NT2/D1 (cell line): ENCODE results near the gene OTUB2.

Source experiments
- DNase-seq: peaks from one replicate; pipeline ENCODE4 v3.0.0-alpha.2; 2011; ENCODE audit warnings: low read depth, low spot score
- H3K27me3 ChIP-seq: 2 replicates; pipeline ENCODE4 v1.6.0; 2011; ENCODE audit warnings: mild to moderate bottlenecking; ENCODE audit not compliant: insufficient read length, insufficient read depth
- H3K36me3 ChIP-seq: 2 replicates; pipeline ENCODE4 v1.6.1; 2011; ENCODE audit warnings: mild to moderate bottlenecking, low read length, mixed read lengths; ENCODE audit not compliant: insufficient read depth, insufficient read length
- H3K4me1 ChIP-seq: 2 replicates; pipeline ENCODE4 v1.5.1; 2011; ENCODE audit not compliant: insufficient read depth, insufficient read length
- H3K4me3 ChIP-seq: 2 replicates; pipeline ENCODE4 v1.5.1; 2011; ENCODE audit warnings: low read depth; ENCODE audit not compliant: insufficient read length
- H3K9ac ChIP-seq: 2 replicates; pipeline ENCODE4 v1.6.0; 2011; ENCODE audit warnings: low read depth; ENCODE audit not compliant: insufficient read length
- H3K9me3 ChIP-seq: 2 replicates; pipeline ENCODE4 v1.5.1; 2011; ENCODE audit warnings: mild to moderate bottlenecking, low read length; ENCODE audit not compliant: insufficient read depth
- SUZ12 ChIP-seq: IDR thresholded peaks from 2 replicates; pipeline ENCODE4 v1.6.1; 2011; ENCODE audit not compliant: insufficient read length, insufficient read depth; ENCODE audit errors: extremely low read depth
- YY1 ChIP-seq: IDR thresholded peaks from 2 replicates; pipeline ENCODE4 v1.6.1; 2011; ENCODE audit not compliant: insufficient read length, insufficient read depth
- ZNF274 ChIP-seq: IDR thresholded peaks from 2 replicates; pipeline ENCODE4 v1.6.1; 2011; ENCODE audit warnings: mild to moderate bottlenecking, low read depth, low read length

The OTUB2 gene

DNA sequence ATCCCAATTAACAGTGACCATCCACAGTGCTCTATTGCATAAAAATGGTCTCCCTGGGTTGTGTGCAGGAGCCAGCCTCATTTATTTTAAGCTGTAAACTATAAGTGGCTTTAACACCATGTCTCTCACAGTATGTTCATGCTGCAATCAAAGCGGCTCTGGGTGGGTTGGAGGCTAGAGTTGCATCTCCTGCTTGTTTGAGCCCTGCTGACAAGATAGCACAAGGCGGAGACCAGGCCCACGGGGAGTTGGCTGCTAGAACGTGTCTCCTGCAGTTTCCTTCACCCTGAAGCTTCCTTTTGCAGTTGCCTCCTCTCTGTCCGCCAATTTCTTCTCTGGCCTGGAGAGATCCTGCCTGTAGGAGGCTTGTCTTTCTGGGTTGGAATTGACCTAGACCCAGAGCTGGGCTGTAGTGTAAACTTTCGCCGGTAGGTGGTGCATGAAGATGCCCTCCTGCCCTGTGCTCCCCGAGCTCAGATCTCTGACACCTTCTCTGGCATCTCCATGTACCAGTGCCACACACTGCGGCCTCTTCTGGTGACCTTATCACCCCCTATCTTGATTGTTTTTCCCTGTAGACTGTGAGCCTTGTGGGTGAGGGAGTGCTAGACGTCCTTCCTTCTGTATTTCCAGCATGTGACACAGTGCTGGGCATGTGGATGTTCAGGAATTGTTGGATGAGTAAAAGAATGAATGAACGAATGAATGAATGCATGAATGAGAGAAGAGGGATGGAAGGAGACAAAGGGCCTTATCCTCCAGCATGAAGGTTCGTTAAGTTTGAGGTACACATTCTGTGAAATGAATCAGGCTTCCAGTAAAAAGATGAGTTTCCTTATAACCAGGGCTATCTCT, 10.4 kb downstream of the OTUB2 start:
- DNase-seq = peak; percentile 55
- peaks cover 12% of the 10 kb centered on the region for H3K9me3 ChIP-seq
- H3K4me3 ChIP-seq = no peak overlapping the region
- no peaks in the 10 kb centered on the region for H3K27me3 ChIP-seq
- H3K36me3 ChIP-seq = no peaks in the 10 kb centered on the region
- TF ChIP-seq ZNF274 = no peak
- TF ChIP-seq SUZ12 = no peak
- TF ChIP-seq YY1 = no peak
- H3K9ac ChIP-seq = no peak overlapping the region
- H3K4me1 ChIP-seq = peaks cover 5% of the 10 kb centered on the region

DNA sequence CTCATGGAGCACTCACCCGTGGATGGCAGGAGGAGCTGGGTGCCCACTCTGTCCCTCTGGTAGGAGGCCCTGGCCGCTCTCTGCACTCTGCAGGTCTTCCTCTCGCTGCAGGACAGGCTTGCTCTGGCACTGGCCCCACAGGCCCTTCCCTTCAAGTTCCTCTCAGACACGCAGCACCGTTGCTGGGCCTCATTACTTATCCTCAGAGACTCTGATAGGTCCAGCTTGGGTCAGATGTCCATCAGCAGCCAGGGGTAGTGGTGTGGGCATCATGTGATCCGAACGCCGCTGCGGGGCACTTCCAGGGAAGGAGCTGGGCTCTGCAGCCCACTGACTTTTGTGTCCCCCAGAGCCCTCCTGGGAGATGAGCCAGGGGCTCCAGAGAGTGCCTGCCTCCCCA, 11.8 kb downstream of the OTUB2 start:
- Histone ChIP-seq H3K9ac (no peak overlapping the region), H3K27me3 (no peaks in the 10 kb centered on the region), H3K4me1 (peaks cover 12% of the 10 kb centered on the region), H3K9me3 (peaks cover 12% of the 10 kb centered on the region), H3K36me3 (peaks cover 3% of the 10 kb centered on the region), H3K4me3 (no peak overlapping the region)
- TF ChIP-seq ZNF274 (no peak), YY1 (no peak), SUZ12 (no peak)
- no peak for DNase-seq

DNA sequence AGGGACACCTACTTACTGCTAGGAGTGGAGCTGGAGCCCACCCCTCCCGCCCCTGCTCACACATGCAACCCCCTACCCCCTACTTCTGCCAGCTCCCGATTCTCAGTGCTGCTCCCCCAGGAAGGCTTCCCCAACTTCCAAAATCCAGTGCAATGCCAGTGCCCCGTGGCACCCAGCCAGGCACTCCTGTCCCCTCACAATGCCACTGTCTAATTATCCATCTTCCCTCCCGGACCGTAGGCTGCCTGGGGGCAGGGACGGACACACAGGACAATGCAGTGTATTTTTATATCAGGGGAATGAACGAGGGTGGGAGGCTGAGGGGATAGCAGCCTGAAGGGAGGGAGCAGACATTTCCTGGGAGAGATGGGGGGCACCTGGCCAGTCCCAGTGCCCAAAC, 12.4 kb downstream of the OTUB2 start:
- H3K9ac ChIP-seq = no peak overlapping the region
- H3K4me3 ChIP-seq = no peak overlapping the region
- H3K27me3 ChIP-seq = no peaks in the 10 kb centered on the region
- TF ChIP-seq YY1 = no peak
- H3K36me3 ChIP-seq = peaks cover 9% of the 10 kb centered on the region
- H3K9me3 ChIP-seq = peaks cover 12% of the 10 kb centered on the region
- DNase-seq = no peak
- H3K4me1 ChIP-seq = peaks cover 12% of the 10 kb centered on the region

DNA sequence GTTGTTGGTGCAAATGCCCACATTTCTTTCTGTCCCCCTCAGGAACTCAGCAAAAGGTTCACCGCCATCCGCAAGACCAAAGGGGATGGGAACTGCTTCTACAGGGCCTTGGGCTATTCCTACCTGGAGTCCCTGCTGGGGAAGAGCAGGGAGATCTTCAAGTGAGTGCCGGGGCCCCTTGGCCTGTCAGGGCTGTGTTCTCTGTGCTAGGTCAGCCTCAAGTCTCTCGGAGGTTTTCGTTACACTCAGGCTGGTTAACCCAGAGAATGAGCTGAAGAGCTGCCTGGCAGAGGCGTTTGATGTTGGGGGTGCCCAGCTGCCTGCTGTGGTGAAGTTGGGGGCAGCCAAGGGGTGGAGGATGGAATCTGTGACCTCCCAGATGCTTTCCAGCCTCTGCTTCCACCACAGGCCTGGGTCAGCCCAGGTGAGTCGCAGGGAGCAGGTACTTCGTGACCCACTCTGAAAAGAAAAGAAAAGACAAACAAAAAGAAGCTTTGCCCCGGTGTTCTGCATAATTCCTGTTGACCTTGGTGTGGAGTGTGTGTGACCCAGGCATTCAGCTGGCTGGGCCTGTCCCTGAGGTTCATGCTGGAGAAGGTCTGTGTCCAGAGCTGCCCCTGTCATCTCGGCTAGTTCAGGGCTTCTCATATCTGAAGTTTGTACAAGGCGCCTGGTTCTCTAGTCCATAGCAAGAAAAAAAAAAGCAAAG, 12.9 kb downstream of the OTUB2 start:
- Histone ChIP-seq H3K4me1 (peaks cover 12% of the 10 kb centered on the region), H3K27me3 (no peaks in the 10 kb centered on the region), H3K9ac (peak overlapping the region; percentile 21), H3K36me3 (peaks cover 14% of the 10 kb centered on the region), H3K9me3 (peaks cover 10% of the 10 kb centered on the region), H3K4me3 (no peak overlapping the region)
- DNase-seq = no peak
- TF ChIP-seq YY1 = no peak
- TF ChIP-seq SUZ12 = no peak
- no peak for TF ChIP-seq ZNF274

DNA sequence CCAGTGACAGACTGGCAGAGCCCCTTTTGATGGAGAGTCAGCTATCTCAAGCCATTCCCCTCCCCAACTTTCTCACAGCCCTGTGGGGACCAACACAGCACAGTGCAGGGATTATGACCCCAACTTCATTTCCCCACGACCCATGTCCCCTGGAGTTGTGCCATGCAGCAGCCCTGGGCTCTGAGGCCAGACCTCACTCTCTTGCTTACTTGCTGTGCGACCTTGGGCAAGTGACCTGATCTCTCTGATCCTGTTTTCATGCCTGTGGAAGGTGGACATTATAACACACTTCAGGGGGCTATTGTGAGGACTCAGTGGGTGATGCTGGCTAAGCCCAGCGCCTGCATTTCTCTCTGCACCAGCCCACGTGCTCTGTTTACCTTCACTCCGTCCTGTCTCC, 14.1 kb downstream of the OTUB2 start:
- Histone ChIP-seq H3K36me3 (peaks cover 25% of the 10 kb centered on the region), H3K4me1 (peaks cover 12% of the 10 kb centered on the region), H3K27me3 (no peaks in the 10 kb centered on the region), H3K9me3 (no peaks in the 10 kb centered on the region), H3K9ac (no peak overlapping the region), H3K4me3 (no peak overlapping the region)
- TF ChIP-seq YY1 = no peak
- no peak for TF ChIP-seq ZNF274
- no peak for TF ChIP-seq SUZ12
- DNase-seq = no peak

DNA sequence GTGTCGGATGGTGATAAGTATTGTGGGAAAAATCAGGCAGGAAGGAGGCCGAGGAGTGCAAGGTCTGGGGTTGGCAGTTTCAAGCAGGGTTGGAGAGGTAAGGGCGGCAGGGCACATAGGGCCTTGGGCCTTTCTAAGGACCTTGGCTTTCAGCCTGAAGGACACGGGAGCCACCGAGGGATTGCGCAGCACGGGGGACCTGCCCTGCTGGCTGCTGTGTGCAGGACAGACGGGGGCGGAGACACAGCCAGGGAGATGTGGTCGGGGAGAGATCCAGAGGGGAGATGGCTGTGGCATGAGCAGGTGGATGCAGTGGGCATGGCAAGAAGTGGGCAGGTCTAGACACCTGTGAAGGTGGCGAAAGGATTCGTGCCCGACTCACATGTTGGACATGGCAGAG, 14.7 kb downstream of the OTUB2 start:
- TF ChIP-seq SUZ12 = no peak
- TF ChIP-seq ZNF274 = no peak
- TF ChIP-seq YY1 = no peak
- Histone ChIP-seq H3K4me3 (no peak overlapping the region), H3K36me3 (peaks cover 30% of the 10 kb centered on the region), H3K4me1 (peaks cover 12% of the 10 kb centered on the region), H3K9me3 (no peaks in the 10 kb centered on the region), H3K9ac (no peak overlapping the region), H3K27me3 (no peaks in the 10 kb centered on the region)
- no peak for DNase-seq

DNA sequence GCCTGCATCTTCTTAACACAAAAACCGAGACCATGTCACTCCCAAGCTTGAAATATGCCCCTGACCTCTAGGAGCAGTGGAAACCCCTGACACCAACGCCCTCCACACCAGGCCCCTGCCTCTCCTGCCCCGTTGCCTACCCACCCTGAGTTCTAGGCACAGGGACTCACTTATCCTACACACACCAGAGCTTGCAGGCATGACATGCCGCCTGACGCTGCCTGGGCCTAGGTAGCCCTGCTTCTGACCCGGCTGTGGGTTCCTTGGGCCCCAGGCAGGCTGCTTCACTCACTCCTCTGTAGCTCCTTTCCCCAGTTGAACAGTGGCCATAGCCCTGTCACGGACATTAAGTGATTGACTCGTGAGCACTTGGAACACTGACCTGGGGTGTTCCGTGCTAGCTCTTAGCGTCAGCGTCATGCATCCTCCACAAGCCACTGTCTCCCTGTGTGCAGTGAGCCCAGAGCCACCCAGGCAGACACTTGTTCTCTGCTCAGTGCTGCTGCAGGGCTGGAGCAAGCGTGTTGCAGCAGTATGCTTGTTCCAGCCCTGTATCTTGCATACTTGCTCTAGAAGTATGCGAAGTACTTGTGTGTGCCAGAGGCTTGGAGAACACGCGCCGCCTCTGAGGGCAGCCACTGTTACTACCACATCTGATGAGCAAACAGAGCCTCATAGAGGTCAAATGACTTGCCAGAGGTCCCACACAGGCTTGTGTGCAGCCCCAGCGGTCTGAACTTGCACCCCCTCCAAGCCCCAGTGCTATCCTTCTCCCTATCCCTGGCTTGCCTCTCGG, 15.6 kb downstream of the OTUB2 start:
- TF ChIP-seq SUZ12 (no peak), ZNF274 (no peak), YY1 (no peak)
- DNase-seq = no peak
- H3K36me3 ChIP-seq = peaks cover 38% of the 10 kb centered on the region
- no peak overlapping the region for H3K9ac ChIP-seq
- peaks cover 8% of the 10 kb centered on the region for H3K4me1 ChIP-seq
- no peaks in the 10 kb centered on the region for H3K27me3 ChIP-seq
- no peaks in the 10 kb centered on the region for H3K9me3 ChIP-seq
- no peak overlapping the region for H3K4me3 ChIP-seq
